Neuron (in vitro differentiated cells): Measurements from ENCODE around the gene BANK1.

Experiments
- H2AFZ ChIP-seq: one replicate; pipeline ENCODE4 v1.6.1; 2013; ENCODE audit warnings: low read depth, mild to moderate bottlenecking, inconsistent platforms, low read length, moderate library complexity
- H3K27me3 ChIP-seq: one replicate; pipeline ENCODE4 v1.6.1; 2013; ENCODE audit warnings: low read length; ENCODE audit not compliant: insufficient read depth
- H3K36me3 ChIP-seq: one replicate; pipeline ENCODE4 v1.6.1; 2013; ENCODE audit warnings: low read length; ENCODE audit not compliant: insufficient read depth
- H3K4me1 ChIP-seq: one replicate; pipeline ENCODE4 v1.6.1; 2013; ENCODE audit warnings: low read length; ENCODE audit not compliant: insufficient read depth
- H3K4me3 ChIP-seq: 2 replicates; pipeline ENCODE4 v1.5.1; 2013; ENCODE audit warnings: mild to moderate bottlenecking, low read length, moderate library complexity
- H3K9me3 ChIP-seq: one replicate; pipeline ENCODE4 v1.6.1; 2013; ENCODE audit warnings: low read length

BANK1 gene

GRCh38 chr4:102105983-102106382, 315.5 kb downstream of the BANK1 start:
- H3K4me1 ChIP-seq: no peaks in the 10 kb centered on the region
- no peaks in the 10 kb centered on the region for H3K36me3 ChIP-seq

GRCh38 chr4:102114118-102114630, 323.6 kb downstream of the BANK1 start:
- no peaks in the 10 kb centered on the region for H3K9me3 ChIP-seq
- no peaks in the 10 kb centered on the region for H3K4me1 ChIP-seq
- H2AFZ ChIP-seq: no peak overlapping the region
- H3K27me3 ChIP-seq: no peaks in the 10 kb centered on the region
- no peaks in the 10 kb centered on the region for H3K36me3 ChIP-seq
- H3K4me3 ChIP-seq: no peak overlapping the region

More at GRCh38 chr4:102105983-102106382, 315.5 kb downstream of the BANK1 start:
- Histone ChIP-seq H3K9me3 (peaks cover 4% of the 10 kb centered on the region), H3K27me3 (no peaks in the 10 kb centered on the region), H3K4me3 (no peak overlapping the region), H2AFZ (no peak overlapping the region)

GRCh38 chr4:102116121-102116520, 325.6 kb downstream of the BANK1 start:
- Histone ChIP-seq H3K4me3 (no peak overlapping the region), H3K9me3 (no peaks in the 10 kb centered on the region), H2AFZ (no peak overlapping the region), H3K27me3 (no peaks in the 10 kb centered on the region), H3K36me3 (no peaks in the 10 kb centered on the region), H3K4me1 (no peaks in the 10 kb centered on the region)

- Histone ChIP-seq H2AFZ (no peak overlapping the region), H3K4me3 (no peak overlapping the region), H3K27me3 (no peaks in the 10 kb centered on the region)
These were observed 330.3 kb downstream of the BANK1 start for GRCh38 chr4:102120846-102121245.

More at GRCh38 chr4:102120846-102121245, 330.3 kb downstream of the BANK1 start:
- H3K4me1 ChIP-seq: no peaks in the 10 kb centered on the region
- no peaks in the 10 kb centered on the region for H3K9me3 ChIP-seq
- H3K36me3 ChIP-seq: no peaks in the 10 kb centered on the region
